NCI-H128 (cell line): Measurements from ENCODE around the gene CLPTM1L.
A peak's percentile ranks its signal among the peaks of the same experiment; 100 is the strongest.
"Not testable (repeated sequence)": the region's sequence is repeated elsewhere in the genome, so short reads cannot be mapped to it uniquely, and the experiment has no call there.

Experiments used
- DNase-seq: peaks from one replicate; lab custom pipeline; 2025; ENCODE audit not compliant: unreplicated experiment; lab: John Stamatoyannopoulos, UW

Gene CLPTM1L

DNA sequence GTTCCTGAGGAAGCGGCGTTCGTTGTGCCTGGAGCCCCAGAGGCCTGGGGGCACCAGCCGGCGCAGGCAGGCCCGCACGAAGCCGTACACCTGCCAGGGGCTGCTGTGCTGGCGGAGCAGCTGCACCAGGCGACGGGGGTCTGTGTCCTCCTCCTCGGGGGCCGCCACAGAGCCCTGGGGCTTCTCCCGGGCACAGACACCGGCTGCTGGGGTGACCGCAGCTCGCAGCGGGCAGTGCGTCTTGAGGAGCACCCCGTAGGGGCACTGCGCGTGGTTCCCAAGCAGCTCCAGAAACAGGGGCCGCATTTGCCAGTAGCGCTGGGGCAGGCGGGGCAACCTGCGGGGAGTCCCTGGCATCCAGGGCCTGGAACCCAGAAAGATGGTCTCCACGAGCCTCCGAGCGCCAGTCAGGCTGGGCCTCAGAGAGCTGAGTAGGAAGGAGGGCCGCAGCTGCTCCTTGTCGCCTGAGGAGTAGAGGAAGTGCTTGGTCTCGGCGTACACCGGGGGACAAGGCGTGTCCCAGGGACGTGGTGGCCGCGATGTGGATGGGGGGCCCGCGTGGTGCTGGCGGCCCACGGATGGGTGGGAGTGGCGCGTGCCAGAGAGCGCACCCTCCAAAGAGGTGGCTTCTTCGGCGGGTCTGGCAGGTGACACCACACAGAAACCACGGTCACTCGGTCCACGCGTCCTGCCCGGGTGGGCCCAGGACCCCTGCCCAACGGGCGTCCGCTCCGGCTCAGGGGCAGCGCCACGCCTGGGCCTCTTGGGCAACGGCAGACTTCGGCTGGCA, 51.3 kb downstream of the CLPTM1L start:
- DNase-seq, result no peak

GRCh38 chr5:1292846-1293415, 52.0 kb downstream of the CLPTM1L start:
- no peak for DNase-seq

GRCh38 chr5:1292139-1292538, 52.8 kb downstream of the CLPTM1L start:
- DNase-seq, result no peak

DNA sequence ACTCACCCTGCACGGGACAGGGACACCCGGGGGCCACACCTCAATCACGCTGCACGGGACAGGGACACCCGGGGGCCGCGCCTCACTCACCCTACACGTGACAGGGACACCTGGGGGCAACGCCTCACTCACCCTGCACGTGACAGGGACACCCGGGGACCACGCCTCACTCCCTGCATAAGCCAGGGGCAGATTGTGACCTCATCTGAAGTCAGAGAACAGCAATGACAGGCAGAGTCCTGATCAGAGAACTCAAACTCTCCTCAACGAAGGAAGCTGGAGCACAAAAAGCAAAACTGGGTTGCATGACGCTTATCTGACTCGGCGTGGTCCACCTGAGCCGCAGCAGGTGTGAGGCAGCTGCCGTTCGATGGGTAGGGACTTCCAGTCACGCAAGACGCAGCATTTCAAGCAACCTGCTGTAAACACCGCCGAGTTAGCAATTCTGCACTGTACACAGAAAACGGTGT, 53.3 kb downstream of the CLPTM1L start:
- peak; percentile 38 for DNase-seq

DNA sequence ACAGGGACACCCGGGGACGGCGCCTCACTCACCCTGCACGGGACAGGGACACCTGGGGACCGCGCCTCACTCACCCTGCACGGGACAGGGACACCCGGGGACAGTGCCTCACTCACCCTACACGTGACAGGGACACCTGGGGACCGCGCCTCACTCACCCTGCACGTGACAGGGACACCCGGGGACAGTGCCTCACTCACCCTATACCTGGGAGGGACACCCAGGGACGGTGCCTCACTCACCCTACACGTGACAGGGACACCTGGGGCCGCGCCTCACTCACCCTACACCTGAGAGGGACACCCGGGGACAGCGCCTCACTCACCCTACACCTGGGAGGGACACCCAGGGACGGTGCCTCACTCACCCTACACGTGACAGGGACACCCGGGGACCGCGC, 53.9 kb downstream of the CLPTM1L start:
- not testable (repeated sequence) for DNase-seq

DNA sequence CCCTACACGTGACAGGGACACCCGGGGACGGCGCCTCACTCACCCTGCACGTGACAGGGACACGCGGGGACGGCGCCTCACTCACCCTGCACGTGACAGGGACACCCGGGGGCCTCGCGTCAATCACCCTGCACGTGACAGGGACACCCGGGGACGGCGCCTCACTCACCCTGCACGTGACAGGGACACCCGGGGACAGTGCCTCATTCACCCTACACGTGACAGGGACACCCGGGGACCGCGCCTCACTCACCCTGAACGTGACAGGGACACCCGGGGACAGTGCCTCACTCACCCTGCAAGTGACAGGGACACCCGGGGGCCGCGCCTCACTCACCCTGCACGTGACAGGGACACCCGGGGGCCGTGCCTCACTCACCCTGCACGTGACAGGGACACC, 55.3 kb downstream of the CLPTM1L start:
- DNase-seq, result not testable (repeated sequence)

- DNase-seq, result no peak
Observed at GRCh38 chr5:1288439-1289335, 56.2 kb downstream of the CLPTM1L start.

GRCh38 chr5:1285883-1286291, 59.0 kb downstream of the CLPTM1L start:
- DNase-seq, result no peak

- DNase-seq, result no peak
Observed at GRCh38 chr5:1285141-1285540, 59.8 kb downstream of the CLPTM1L start.

DNA sequence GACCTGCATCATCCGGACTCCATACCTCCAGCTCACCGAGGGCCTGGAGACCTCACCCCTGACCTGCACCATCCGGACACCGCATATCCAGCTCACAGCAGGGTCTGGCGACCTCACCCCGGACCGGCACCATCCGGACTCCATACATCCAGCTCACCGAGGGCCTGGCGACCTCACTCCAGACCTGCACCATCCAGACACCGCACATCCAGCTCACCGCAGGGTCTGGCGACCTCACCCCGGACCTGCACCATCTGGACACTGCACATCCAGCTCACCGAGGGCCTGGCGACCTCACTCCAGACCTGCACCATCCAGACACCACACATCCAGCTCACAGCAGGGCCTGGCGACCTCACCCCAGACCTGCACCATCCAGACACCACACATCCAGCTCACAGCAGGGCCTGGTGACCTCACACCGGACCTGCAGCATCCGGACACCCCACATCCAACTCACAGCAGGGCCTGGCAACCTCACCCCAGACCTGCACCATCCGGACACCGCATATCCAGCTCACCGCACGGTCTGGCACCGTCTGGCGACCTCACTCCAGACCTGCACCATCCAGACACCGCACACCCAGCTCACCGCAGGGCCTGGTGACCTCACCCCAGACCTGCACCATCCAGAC, 60.4 kb downstream of the CLPTM1L start:
- DNase-seq, result not testable (repeated sequence)

GRCh38 chr5:1283729-1284041, 61.2 kb downstream of the CLPTM1L start:
- DNase-seq, result not testable (repeated sequence)

- not testable (repeated sequence) for DNase-seq
Observed at GRCh38 chr5:1282993-1283728, 61.7 kb downstream of the CLPTM1L start.

GRCh38 chr5:1282131-1282992, 62.5 kb downstream of the CLPTM1L start:
- DNase-seq, result no peak

DNA sequence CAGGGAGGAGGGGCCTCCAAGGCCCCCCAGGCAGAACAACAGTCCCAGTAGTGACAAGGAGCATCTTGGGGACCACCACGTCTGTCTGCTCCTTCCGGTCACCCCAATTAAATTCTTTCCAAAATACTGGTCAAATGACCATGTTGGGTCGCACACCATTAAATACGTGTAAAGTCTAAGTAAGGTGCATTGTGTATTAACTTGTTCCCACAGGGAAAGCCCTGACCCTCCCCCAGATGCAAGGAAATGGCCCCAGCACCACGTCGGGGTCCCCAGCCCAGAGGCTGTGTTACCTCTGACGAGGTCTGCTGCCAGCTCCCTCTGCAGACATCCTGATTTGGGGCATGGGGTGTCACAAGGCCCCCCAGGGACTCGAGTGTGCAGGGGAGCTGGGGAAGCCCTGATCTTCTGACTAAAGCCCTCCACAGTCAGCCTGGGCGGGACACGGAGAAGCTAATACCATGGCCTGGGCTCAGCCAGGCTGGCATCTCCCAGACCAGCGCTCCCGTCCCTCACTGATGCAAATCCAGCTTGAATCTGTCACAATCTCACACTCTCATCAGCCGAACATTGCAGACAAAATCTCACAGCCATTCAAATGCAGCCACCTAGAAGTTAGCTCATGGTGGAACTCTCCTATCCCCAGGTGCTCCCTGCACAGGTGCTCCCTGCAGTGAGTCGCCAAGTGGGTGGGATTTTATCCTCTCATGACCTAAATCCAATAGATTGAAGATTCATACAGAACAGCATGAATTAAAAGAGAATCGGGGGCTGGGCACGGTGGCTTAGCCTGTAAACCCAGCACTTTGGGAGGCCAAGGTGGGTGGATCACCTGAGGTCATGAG, 63.6 kb downstream of the CLPTM1L start:
- no peak for DNase-seq

GRCh38 chr5:1280177-1281037, 64.5 kb downstream of the CLPTM1L start:
- DNase-seq, result no peak

DNA sequence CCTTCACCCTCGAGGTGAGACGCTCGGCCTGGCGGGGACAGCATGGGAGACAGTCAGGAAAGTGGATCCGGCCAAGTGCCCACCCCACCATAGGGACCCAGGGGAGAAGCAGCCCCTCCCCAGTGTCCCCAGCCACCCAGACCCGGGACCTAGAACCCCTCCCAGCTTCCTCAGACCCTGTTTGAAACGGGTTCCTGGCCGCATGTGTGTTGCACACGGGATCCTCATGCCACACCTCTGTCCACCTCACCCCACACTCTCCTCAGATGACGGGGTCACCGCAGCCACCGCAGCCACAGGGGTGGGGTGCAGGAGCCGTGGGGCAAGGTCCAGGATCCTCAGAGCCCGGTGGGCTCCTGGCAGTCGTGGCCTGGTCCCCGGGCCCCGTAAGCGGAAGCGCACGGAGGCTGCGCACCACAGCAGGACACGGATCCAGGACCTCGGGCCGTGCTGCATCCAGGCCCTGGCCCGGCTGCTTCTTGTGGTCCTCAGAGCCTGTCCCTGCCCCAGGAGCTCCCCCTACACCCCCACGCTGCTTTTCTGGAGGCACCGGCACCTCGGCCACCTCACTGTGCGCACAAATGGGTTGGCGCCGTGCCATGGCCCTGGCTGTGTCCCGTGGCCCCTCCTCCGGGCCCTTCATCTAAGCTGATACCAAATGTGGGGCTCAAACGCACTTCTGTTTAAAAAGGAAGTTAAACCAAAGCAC, 65.3 kb downstream of the CLPTM1L start:
- DNase-seq, result no peak
